Esophagus muscularis mucosa (tissue), 4 donors: Measurements from ENCODE around the gene PRDX6.
"Not testable (repeated sequence)": the region's sequence is repeated elsewhere in the genome, so short reads cannot be mapped to it uniquely, and the experiment has no call there.

Experiments used
- EP300 ChIP-seq: sonication (generic); formaldehyde crosslinking; IDR thresholded peaks from one replicate; pipeline ENCODE4 v1.6.1; 2017; ENCODE audit warnings: antibody characterized with exemption
- POLR2A ChIP-seq: fragments of 450-650 bp; IDR thresholded peaks from one replicate; pipeline ENCODE4 v1.6.1; 2017; ENCODE audit warnings: antibody characterized with exemption, moderate library complexity, mild to moderate bottlenecking, low read depth
- POLR2AphosphoS5 ChIP-seq, 2 donors: sonication (generic); formaldehyde crosslinking; IDR thresholded peaks; one replicate each; pipeline ENCODE4 v1.6.1; 2017; ENCODE audit warnings: antibody characterized with exemption in 2 of 2
- TF ChIP-seq, protein P1 (sequence below), 3 experiments: fragments of 200-600 bp in 2 of 3; fragments of 450-650 bp in 1 of 3; sonication (generic) in 2 of 3; IDR thresholded peaks; one replicate each; pipeline ENCODE4 v1.5.1; 2017 to 2019; ENCODE audit warnings: antibody characterized with exemption in 3 of 3, mild to moderate bottlenecking in 2 of 3, moderate library complexity in 1 of 3

DNA sequence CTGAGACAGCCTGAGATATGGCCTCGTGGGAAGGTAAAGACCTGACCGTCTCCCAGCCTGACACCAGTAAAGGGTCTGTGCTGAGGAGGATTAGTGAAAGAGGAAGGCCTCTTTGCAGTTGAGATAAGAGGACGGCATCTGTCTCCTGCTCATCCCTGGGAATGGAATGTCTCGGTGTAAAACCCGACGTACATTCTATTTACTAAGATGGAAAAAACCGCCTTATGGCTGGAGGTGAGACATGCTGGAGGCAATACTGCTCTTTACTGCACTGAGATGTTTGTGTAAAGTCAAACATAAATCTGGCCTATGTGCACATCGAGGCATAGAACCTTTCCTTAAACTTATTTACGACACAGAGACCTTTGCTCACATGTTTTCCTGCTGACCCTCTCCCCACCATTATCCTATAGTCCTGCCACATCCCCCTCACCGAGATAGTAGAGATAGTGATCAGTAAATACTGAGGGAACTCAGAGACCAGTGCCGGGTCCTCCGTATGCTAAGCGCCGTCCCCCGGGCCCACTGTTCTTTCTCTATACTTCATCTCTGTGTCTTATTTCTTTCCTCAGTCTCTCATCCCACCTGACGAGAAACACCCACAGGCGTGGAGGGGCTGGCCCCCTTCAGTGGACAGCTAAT lies 2.2 kb upstream of the PRDX6 start:
- TF ChIP-seq EP300; POLR2A; POLR2AphosphoS5 (IDR thresholded peaks at IDR 0.05): not testable (repeated sequence)
- TF ChIP-seq, protein P1, sequence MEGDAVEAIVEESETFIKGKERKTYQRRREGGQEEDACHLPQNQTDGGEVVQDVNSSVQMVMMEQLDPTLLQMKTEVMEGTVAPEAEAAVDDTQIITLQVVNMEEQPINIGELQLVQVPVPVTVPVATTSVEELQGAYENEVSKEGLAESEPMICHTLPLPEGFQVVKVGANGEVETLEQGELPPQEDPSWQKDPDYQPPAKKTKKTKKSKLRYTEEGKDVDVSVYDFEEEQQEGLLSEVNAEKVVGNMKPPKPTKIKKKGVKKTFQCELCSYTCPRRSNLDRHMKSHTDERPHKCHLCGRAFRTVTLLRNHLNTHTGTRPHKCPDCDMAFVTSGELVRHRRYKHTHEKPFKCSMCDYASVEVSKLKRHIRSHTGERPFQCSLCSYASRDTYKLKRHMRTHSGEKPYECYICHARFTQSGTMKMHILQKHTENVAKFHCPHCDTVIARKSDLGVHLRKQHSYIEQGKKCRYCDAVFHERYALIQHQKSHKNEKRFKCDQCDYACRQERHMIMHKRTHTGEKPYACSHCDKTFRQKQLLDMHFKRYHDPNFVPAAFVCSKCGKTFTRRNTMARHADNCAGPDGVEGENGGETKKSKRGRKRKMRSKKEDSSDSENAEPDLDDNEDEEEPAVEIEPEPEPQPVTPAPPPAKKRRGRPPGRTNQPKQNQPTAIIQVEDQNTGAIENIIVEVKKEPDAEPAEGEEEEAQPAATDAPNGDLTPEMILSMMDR (IDR thresholded peaks at IDR 0.05), result not testable (repeated sequence)
